NCI-H1105 (cell line): ENCODE results near the gene IGSF1.
A peak's percentile ranks its signal among the peaks of the same experiment; 100 is the strongest.

Source experiments
- DNase-seq: peaks from one replicate; lab custom pipeline; 2025; lab: John Stamatoyannopoulos, UW

IGSF1 gene, protein sequence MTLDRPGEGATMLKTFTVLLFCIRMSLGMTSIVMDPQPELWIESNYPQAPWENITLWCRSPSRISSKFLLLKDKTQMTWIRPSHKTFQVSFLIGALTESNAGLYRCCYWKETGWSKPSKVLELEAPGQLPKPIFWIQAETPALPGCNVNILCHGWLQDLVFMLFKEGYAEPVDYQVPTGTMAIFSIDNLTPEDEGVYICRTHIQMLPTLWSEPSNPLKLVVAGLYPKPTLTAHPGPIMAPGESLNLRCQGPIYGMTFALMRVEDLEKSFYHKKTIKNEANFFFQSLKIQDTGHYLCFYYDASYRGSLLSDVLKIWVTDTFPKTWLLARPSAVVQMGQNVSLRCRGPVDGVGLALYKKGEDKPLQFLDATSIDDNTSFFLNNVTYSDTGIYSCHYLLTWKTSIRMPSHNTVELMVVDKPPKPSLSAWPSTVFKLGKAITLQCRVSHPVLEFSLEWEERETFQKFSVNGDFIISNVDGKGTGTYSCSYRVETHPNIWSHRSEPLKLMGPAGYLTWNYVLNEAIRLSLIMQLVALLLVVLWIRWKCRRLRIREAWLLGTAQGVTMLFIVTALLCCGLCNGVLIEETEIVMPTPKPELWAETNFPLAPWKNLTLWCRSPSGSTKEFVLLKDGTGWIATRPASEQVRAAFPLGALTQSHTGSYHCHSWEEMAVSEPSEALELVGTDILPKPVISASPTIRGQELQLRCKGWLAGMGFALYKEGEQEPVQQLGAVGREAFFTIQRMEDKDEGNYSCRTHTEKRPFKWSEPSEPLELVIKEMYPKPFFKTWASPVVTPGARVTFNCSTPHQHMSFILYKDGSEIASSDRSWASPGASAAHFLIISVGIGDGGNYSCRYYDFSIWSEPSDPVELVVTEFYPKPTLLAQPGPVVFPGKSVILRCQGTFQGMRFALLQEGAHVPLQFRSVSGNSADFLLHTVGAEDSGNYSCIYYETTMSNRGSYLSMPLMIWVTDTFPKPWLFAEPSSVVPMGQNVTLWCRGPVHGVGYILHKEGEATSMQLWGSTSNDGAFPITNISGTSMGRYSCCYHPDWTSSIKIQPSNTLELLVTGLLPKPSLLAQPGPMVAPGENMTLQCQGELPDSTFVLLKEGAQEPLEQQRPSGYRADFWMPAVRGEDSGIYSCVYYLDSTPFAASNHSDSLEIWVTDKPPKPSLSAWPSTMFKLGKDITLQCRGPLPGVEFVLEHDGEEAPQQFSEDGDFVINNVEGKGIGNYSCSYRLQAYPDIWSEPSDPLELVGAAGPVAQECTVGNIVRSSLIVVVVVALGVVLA (N-terminal part only)

DNA sequence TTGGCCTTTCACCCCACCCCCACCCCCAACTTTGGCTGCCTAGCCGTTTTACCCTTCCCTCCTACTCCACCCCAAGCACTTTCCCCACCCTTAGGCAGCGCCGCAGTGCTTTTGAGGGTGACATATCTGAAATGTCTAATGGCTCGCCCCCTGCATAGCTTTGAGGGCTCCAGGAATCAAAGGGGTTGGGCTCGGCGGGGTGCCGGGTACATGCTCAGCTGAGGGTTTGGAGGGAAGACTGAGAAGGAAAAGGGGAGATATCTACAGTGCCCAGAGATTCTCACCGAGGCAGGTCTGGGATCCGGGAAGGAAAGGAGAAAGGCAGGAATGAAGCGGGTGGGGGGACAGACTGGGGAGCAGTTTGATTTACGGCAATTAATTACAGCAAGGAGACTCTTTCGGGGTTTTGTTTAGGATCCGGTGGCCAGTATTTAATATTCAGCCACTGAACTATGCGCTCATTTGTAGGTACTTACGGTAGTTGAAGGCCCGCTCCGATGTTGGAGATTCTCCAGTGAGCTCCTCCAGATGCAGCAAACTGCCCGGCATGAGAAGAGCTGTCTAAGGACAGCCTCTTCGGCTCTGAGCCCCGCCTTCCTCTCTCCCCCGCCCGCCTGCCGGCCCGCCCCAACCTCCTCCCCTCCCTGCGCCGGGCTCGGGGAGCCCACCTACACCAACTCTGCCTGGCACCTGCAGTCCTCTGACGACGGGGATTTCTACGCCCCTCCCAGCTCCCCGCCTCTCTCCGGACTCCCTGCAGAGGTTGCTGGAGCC is at the start of gene IGSF1:
Gene IGSF1 (minus strand): TSS at position 569 of the 774 bp plus-strand sequence. CDS start 2,632 bp downstream, outside the sequence.
- DNase-seq = peak; percentile 42

DNA sequence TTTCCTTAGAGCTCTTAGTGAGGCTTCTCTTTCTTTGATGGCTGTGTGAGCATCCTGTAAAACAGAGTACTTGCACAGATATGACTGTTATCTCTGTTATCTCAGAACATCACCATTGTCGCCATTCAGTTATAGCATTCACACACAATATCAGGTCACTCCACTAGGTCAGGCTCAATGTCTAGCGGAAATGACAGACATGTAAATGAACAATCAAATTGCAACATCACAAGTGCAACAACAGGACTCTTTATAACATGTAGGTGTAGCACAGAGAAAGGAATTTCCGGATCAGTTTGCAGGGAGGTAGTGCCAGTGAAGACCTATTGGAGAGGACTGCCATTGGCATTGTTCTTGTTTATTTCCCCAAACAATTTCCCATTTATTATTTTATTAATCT is 43.2 kb upstream of the IGSF1 start:
- DNase-seq = no peak

DNA sequence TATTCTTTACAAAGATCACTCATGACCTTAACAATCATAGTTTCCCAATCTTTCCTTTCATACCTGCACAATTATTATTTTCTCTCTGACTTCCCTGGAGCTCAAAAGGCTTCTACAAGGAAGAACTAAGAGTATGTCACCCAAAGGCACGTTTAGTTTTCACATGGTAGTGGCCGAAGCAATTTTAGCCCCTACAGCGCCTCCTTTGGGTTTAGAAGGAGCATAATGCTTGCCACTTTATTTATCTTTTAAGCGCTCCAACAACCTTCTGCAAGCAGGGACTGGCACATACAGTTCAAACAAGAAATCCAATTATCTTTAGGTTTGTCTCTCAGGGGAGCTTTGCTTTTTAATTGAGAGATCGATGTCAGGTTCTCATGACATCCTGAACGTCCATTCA is 42.0 kb upstream of the IGSF1 start:
- no peak for DNase-seq

DNA sequence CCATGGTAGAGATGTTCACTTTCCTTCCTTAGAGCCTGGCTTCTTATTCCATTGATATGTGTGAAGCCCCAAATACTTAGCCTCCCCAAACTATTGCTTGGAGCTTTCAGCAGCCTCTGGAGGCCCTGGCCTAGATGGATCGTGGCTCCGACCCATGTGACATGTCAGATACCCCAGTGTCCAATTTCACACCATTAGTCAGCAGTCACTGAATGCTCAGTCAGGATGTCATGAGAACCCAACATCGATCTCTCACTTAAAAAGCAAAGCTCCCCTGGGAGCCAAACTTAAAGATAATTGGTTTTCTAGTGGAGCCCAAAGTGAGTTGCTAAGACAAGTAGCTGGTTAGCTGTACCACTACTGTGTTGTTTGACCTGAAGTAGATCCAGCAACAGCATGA is 41.6 kb upstream of the IGSF1 start:
- DNase-seq = no peak

DNA sequence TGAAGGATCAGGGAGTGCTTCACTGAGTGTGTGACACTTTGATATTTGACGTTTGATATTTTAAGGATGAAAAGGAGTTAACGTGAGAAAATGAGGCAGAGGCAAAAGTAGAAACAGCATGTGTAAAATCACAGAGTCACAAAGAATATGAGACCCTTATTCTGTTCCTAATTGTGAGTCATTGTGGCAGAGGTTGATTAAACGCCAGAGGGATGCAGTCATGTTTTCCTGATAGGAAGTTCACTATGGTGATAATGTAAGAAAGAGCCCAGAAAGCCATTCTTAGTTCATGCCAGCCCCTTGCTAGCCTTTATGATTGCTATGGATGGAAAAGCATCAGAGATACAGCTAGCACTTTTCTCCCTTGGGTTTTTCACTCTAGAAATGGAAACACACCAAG is 33.5 kb upstream of the IGSF1 start:
- no peak for DNase-seq

DNA sequence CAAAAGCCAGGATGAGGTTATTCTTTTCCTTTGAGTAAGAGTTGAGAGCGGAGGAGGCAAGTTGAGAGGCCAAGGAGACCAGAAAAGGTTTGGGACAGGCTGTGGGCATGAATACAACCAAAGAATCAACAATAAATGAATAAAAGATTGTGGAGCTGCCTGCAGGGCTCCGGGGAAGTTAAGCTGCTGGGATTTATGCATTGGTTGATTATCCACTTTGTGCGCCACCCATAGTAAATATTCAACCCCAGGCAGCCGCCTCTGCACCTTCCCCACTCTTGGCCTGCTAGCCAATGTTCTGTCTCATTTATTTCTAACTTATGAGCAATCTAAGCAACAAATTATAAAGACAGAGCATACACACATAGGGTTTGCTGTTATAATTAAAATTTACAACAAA is 28.2 kb upstream of the IGSF1 start:
- no peak for DNase-seq

DNA sequence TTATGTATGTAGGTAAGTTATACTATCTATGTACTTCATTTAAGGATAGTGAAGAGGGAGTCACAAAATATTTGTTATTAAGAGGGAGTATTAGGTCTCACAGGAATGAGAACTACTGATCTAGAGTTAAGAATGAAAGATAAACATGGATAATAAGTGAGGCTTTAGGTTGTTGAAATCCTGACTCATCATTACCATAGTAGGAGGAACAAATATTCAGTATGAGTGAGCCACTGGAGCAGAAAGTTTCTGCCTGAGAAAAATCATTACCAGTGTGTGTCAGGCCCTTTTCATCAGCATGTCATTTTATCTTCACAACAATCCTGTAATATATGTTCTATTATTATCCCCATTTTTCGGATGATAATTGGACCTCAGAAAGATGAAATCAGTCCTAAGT is 27.2 kb upstream of the IGSF1 start:
- DNase-seq = no peak

DNA sequence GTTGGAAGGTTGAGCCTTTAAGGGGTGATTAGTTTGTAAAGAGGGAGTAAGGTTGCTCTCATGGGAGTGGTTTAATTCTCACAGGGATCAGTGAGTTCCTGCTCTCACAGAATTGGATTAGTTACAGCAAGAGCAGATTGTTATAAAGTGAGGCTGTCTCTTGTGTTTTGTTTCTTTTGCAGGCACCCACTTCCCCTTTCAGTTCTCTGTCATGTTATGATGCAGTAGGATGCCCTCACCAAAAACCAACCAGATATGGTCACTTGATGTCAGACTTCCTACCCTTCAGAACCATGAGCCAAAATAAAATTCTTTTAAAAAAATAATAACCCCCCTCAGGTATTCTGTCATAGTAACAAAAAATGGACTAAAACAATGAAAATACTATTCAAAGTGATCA is 19.9 kb upstream of the IGSF1 start:
- no peak for DNase-seq

DNA sequence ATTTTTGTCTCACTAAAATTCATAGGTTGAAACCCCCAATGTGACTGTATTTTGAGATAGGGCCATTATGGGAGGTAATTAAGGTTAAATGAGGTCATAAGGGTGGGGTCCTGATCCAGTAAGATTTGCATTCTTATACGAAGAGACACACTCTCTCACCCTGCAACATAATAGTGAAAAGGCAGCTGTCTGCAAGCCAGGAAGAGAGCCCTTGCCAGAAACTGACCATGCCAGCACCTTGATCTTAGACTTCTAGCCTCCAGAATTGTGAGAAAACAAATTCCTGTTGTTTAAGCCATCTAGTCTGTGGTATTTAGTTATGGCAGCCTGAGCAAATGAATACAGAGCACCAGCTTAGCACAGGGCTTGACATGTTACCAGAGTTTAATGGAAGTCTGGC is 17.5 kb upstream of the IGSF1 start:
- DNase-seq = no peak

DNA sequence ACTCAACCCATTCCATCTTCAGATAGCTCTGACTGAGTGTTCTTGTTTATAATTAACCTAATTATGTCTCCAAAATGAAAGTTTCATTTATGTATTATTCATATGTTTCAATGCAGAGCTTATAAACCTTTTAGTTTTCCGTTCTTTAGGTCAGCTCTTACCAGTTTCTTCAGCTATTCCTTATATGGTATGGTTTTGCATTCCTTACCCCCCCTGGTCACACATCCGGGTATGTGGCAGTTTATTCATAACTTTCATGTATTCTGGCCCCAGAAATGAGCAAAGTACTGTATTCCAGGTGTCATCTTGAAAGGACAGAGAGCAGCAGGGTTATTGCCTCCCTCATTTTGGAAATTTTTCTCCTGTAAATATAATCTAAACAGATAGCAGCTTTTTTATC is 16.8 kb upstream of the IGSF1 start:
- no peak for DNase-seq

DNA sequence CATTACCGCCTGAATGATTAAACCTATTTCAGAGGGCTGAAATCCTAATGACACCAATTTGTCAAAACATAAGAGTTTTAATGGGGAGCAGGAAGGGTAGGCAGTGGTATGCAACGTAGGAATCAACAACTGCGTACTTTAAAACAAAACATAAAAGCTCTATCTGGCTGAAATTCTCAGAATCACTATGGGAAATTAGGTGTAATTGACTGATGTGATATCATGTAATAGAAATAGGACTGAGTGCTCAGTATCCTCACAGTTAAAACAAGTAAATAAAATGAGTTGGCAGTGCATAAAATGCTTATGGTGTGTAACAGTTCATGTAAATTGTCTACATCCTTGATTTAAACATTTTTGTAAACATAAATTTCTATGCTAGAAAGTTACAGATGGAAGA is 13.6 kb upstream of the IGSF1 start:
- DNase-seq = no peak

DNA sequence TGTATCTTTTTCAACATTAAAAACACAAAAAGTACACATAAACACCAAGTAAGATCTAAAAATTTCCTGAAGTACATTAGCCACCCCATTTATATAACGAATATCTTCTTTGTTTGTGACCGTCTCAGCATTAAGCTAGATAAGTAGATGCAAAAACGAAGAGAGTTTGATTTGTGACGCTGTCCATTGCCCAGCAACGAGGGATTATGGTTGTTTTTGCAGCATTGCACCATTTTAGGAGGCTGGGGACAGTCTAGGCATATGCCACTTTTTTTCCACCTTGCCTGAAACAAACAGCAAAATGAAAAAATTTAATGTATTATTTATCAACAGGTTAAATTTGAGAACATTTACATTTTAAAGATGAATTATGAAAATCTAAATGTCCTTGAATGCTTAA is 12.0 kb upstream of the IGSF1 start:
- DNase-seq = no peak

DNA sequence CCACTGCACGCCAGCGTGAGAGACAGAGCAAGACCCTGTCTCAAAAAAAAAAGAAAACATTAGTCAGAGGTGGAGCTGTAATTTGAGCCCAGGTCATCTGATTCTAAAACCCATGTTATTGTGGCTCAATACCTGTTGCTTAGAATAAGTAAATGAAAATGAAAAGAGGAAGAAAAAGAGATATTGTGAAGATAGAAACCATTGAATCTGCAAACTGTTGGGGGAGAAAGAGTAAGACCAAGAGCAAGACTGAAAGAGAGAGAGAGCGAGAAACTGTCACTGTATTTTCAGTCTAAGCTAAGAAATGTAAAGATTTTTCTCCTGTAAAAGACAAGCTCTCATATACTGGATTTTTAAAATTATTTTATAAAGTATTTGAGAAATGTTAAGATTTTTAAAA is 9.7 kb upstream of the IGSF1 start:
- no peak for DNase-seq

DNA sequence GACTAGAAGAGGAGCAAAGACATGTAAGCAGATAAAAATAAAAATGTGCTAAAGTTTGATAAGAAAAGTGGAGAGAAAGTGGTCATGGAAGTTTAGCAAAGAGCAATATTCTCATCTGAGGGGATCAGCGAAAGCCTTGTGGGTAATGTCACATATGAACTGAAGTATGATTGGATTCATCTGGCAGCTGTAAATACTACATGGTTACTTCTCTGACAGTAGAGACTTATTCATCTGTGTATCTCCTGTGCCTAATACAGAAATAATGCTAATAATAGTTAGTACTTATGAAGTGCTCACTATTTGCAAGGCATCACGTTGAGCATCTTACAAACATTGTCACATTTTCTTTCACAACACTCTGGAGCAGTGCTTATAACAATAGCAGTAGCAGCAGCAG is 8.9 kb upstream of the IGSF1 start:
- DNase-seq = no peak

DNA sequence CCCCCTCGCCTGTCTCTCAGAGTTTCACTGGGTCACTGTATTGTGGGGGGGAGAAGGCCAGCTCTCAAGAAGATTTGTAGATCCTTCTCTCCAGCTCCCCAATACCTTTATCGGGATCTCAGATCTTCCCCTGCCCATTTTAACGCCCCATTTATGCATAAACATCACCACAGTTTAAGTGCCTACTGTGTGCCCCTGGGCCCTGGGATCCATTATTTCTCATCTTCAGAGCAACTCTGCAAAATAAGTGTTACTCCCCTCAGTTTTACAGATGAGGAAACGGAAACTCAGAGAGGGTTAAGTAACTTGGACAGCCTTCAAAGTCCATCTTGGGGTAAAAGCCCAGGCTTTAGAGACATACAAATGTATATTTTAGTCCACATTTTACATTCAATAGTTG is 421 bp upstream of the IGSF1 start:
- no peak for DNase-seq

DNA sequence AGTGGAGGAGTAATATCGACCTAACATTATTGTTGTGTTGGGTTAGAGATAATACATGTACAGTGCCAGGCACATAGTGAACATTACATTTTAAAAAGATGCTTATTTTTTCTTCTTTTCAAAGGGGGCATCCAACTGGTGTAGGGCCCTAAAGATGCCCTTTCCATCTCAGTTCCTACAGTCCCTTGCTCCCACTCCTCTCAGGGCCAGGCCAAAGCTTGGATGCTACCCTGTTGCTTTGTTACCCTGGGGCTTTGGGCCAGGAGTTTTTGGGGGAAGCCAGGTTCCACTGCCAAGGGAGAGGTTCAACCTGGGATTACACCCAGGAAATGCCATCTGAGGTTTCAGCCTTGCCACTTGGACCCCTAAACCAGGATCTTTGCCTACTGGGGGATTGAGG is 918 bp downstream of the IGSF1 start:
- DNase-seq = no peak

DNA sequence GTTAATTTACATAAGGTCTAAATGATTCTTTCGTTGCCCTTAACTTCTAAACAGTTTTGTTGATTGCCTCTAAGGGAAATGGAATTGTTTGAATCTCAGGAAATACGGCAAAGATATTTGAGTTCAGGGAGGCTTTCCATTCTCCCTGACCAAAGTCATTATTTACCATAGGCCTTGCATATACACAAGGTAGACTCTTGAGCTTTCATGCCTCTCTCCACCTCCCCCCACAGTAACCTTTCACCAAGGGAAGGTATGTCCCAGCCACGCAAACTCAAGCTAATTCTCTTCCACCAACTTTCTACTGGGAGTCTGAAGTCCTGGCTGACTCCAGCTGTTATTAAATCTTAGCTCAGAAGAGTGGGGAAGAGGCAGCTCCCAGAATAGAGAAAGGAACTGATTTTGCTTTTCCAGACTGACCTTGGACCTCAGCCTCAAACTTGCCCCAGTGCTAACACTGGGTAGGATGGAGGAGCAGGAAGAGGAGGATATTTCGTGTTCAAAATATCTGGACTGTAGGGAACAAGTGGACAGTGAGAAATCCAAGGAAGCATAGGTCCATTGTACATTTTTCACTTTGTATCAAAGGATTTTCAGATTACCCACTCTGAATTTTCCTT is 1.4 kb downstream of the IGSF1 start:
- DNase-seq = no peak

DNA sequence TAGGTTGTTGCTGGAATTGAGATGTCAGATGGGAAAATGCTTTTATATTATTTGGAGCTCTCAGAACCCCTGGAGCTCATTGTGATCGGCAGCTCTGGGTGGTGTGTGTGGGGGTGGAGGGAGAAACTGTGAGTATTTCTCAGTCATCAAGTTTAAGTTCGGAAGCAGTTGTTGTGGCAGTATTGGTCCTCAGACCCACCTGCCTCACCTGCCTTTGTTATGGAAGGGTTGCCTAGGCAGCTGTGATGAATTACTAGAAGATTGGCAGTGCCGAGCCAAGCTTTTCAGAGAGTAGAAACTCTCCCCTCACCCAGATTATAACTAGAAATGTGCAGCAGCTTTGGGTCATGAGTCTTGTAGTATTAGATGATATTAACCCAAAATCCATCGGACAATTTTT is 9.5 kb downstream of the IGSF1 start:
- no peak for DNase-seq

DNA sequence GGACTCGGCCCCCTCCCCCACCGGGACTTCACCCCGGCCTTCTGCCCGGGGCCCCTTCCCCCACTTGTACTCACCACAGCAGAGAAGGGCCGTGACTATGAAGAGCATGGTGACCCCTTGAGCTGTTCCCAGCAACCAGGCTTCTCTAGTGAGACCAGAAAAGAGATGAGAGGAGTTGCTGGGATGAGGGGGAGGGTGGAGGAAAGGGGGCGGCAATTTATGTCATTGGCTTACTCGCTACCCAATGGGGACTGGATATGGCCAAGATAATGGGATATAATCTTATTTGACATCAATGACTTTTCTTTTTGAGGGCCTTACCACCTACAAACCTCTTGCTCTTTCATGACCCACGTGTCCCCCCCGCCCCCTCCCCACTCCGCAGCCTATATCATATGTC is 9.9 kb downstream of the IGSF1 start:
- DNase-seq = no peak

DNA sequence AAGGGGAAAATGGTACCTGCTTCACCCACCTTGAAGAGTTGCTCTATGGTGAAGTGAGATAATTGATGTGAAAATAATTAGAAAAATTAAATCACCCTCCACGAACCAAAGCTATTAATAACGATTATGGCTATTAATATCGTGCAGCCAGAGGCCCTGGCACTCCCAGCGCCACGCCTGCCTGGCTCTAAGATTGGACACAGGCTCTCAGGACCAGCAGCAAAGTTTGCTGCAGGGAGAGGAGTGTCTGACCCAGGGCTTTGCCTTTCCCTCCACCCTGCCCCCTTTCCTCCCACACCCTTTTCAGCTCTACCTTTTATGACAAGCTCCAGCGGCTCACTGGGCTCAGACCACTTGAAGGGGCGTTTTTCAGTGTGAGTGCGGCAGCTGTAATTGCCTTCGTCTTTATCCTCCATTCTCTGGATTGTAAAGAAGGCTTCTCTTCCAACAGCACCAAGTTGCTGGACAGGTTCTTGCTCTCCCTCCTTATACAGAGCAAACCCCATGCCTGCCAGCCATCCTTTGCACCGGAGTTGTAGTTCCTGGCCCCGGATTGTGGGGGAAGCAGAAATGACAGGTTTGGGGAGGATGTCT is 11.5 kb downstream of the IGSF1 start:
- peak; percentile 34 for DNase-seq

DNA sequence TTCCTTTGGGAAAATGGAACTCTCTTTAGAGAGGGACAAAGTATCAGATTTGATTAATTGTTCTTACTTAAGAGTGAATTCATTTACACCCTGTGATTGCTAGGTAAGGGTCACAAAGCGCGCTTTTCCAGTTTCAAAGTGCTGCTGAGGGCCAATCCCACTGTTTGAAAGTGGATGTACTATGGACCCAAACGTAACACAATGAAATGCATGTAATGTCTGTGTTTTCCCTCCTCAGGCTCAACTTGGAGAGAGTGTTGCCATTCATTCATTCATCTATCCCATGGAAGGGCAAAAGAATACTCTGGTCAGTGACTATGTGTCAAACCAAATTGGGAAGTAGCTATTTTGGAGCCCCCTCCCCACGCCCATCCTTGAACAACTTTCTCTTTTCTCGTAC is 16.1 kb downstream of the IGSF1 start:
- no peak for DNase-seq
